ENCODE results near the gene WARS2.

DNA sequence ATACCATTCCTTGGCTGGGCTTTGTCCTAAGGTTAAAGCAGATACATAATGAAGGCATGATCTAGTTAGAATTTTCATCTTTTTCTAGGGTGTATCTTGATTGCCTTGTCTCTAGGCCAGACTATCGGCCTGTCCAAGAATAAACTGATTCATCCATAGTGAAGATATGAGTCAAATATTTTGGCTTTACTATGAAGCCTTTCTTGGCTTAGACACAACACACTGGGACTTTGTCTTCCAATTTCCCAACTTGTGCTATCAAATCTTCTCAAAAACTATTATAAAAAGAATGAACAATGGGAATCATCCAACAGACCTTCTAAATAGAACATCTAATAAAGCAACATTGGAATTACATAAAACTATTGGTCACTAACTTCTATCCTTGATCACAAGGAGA, 64.8 kb downstream of the WARS2 start:
- TF ChIP-seq CTCF (IDR thresholded peaks at IDR 0.05) (no peak), POLR2A (IDR thresholded peaks at IDR 0.05) (no peak)

All from testis (tissue), 2 donors.